PC-9 (cell line): ENCODE data around the gene SORBS2. TPM values are rescaled to one million over a fixed set of nuclear protein-coding genes. Genes with fewer than 3 reads are reported as not detected.

Experiments
- BruUV-seq: library from RNA; stranded (reverse); fragments of 400-500 nt; replicated peaks from 2 replicates; lab custom pipeline; 2021; lab: Mats Ljungman, UMichigan
- CTCF ChIA-PET: fragments of 300-600 bp; sonication (Branson Sonifier 250); formaldehyde crosslinking; loops from one replicate; lab custom pipeline; 2022; ENCODE audit warnings: antibody characterized with exemption; lab: Charles Lee
- POLR2A ChIA-PET: fragments of 300-600 bp; sonication (Branson Sonifier 250); formaldehyde crosslinking; loops from one replicate; lab custom pipeline; 2022; ENCODE audit warnings: antibody characterized with exemption; ENCODE audit not compliant: unreplicated experiment; lab: Charles Lee
- DNase-seq, 2 experiments: peaks; one replicate each; pipeline versions ENCODE4 v3.0.0 to v3.0.0-alpha.2; 2015 to 2022; ENCODE audit warnings: mixed read lengths in 1 of 2
- H2AFZ ChIP-seq: fragments of 200-600 bp; sonication (generic); 2 replicates; pipeline ENCODE4 v1.8.1; 2017; ENCODE audit warnings: antibody characterized with exemption
- H3F3A ChIP-seq: fragments of 200-600 bp; sonication (generic); 2 replicates; pipeline ENCODE4 v1.8.1; 2017; ENCODE audit warnings: antibody characterized with exemption, mild to moderate bottlenecking, low read depth; ENCODE audit not compliant: insufficient read depth
- H3K27ac ChIP-seq: fragments of 200-600 bp; sonication (generic); 2 replicates; pipeline ENCODE4 v1.6.1; 2016; ENCODE audit warnings: mixed run types
- H3K27me3 ChIP-seq: fragments of 200-600 bp; sonication (generic); 2 replicates; pipeline ENCODE4 v1.6.1; 2016; ENCODE audit warnings: low read depth, mixed run types; ENCODE audit not compliant: insufficient read depth
- H3K36me3 ChIP-seq: fragments of 200-600 bp; sonication (generic); 2 replicates; pipeline ENCODE4 v1.6.1; 2016; ENCODE audit warnings: low read depth, mixed run types
- H3K4me1 ChIP-seq: fragments of 200-600 bp; sonication (generic); replicated peaks from 2 replicates; pipeline ENCODE4 v1.6.1; 2016; ENCODE audit warnings: mixed run types; ENCODE audit not compliant: insufficient read depth
- H3K4me2 ChIP-seq: fragments of 200-600 bp; sonication (generic); 2 replicates; pipeline ENCODE4 v1.6.1; 2017; ENCODE audit warnings: mixed run types
- H3K4me3 ChIP-seq: fragments of 200-600 bp; sonication (generic); 2 replicates; pipeline ENCODE4 v1.6.1; 2016; ENCODE audit warnings: mixed run types
- H3K79me2 ChIP-seq: fragments of 200-600 bp; sonication (generic); 2 replicates; pipeline ENCODE4 v1.6.1; 2017; ENCODE audit warnings: low read depth, mixed run types
- H3K9me2 ChIP-seq: fragments of 200-600 bp; sonication (generic); 2 replicates; pipeline ENCODE4 v1.8.1; 2017; ENCODE audit warnings: mild to moderate bottlenecking; ENCODE audit not compliant: insufficient read depth
- H3K9me3 ChIP-seq: fragments of 200-600 bp; sonication (generic); 2 replicates; pipeline ENCODE4 v1.8.1; 2016; ENCODE audit warnings: low read depth; ENCODE audit not compliant: insufficient read depth
- H4K20me1 ChIP-seq: fragments of 200-600 bp; sonication (generic); 2 replicates; pipeline ENCODE4 v1.8.1; 2017; ENCODE audit not compliant: insufficient read depth
- CTCF ChIP-seq: fragments of 200-600 bp; sonication (generic); conservative IDR thresholded peaks from 2 replicates; pipeline ENCODE4 v1.6.1; 2017; ENCODE audit warnings: mixed run types, antibody characterized with exemption, mild to moderate bottlenecking, moderate library complexity
- EZH2 ChIP-seq: fragments of 200-600 bp; sonication (generic); IDR thresholded peaks from 2 replicates; pipeline ENCODE4 v1.8.0; 2017; ENCODE audit warnings: antibody characterized with exemption, low read depth
- intact Hi-C: fragments of 100-400 bp; cut with micrococcal nuclease; formaldehyde crosslinking; loops from one replicate; pipeline ENCODE4 v1.10.0; 2022; ENCODE audit not compliant: unreplicated experiment
- total RNA-seq: library from RNA; stranded (reverse); gene quantifications from 2 replicates; pipeline ENCODE4 v1.2.3, GENCODE V29; 2021

The SORBS2 gene
- total RNA-seq, 1 experiment from 2014 or later, result 16.4 TPM

- no peaks in the 10 kb centered on the region for H3K9me3 ChIP-seq
- no peak overlapping the region for H3K27ac ChIP-seq
- intact Hi-C loops, result no loop called here
- H4K20me1 ChIP-seq, result no peaks in the 10 kb centered on the region
- no peak overlapping the region for H3K4me2 ChIP-seq
- H3K27me3 ChIP-seq, result no peaks in the 10 kb centered on the region
- H3K4me3 ChIP-seq, result no peak overlapping the region
- no peaks in the 10 kb centered on the region for H3K36me3 ChIP-seq
- no peaks in the 10 kb centered on the region for H3K9me2 ChIP-seq
- H3K4me1 ChIP-seq, result no peaks in the 10 kb centered on the region
- no TSS peak for BruUV-seq
- H3K79me2 ChIP-seq, result no peaks in the 10 kb centered on the region
- no peak overlapping the region for H2AFZ ChIP-seq
- POLR2A ChIA-PET, result no interaction called here
- CTCF ChIA-PET, result no interaction called here
- no peak for DNase-seq
- H3F3A ChIP-seq, result no peaks in the 10 kb centered on the region
- TF ChIP-seq CTCF (no peak), EZH2 (no peak)
These were observed 174.7 kb downstream of the SORBS2 start for GRCh38 chr4:185637163-185637875.

- no TSS peak for BruUV-seq
These were observed 177.8 kb downstream of the SORBS2 start for GRCh38 chr4:185634066-185634652.

GRCh38 chr4:185626798-185627197 lies 185.2 kb downstream of the SORBS2 start:
- H3K9me3 ChIP-seq, result no peaks in the 10 kb centered on the region
- H3K27me3 ChIP-seq, result no peaks in the 10 kb centered on the region
- DNase-seq, result no peak
- H3F3A ChIP-seq, result no peaks in the 10 kb centered on the region
- no peak overlapping the region for H3K27ac ChIP-seq
- no peaks in the 10 kb centered on the region for H3K9me2 ChIP-seq
- no TSS peak for BruUV-seq
- CTCF ChIA-PET, result no interaction called here
- H2AFZ ChIP-seq, result no peak overlapping the region
- no peaks in the 10 kb centered on the region for H4K20me1 ChIP-seq
- H3K36me3 ChIP-seq, result no peaks in the 10 kb centered on the region
- POLR2A ChIA-PET, result interaction anchor here (0.7 kb wide), 1 partner anchor 10 kb away, joined by 4 read pairs; no protein-coding TSS in a partner anchor
- no peak overlapping the region for H3K4me3 ChIP-seq
- H3K79me2 ChIP-seq, result no peaks in the 10 kb centered on the region
- intact Hi-C loops, result no loop called here
- no peak for TF ChIP-seq CTCF
- H3K4me1 ChIP-seq, result no peaks in the 10 kb centered on the region
- no peak overlapping the region for H3K4me2 ChIP-seq

More at GRCh38 chr4:185634066-185634652, 177.8 kb downstream of the SORBS2 start:
- TF ChIP-seq CTCF, result peak; percentile 65
- no peak for TF ChIP-seq EZH2
- ChIA-PET CTCF (interaction anchor here (0.5 kb wide), 1 partner anchor 1086 kb away, joined by 3 read pairs; no protein-coding TSS in a partner anchor), POLR2A (no interaction called here)
- no peak overlapping the region for H3K4me3 ChIP-seq
- H3K36me3 ChIP-seq, result no peaks in the 10 kb centered on the region
- H3K4me2 ChIP-seq, result no peak overlapping the region
- H3K4me1 ChIP-seq, result no peaks in the 10 kb centered on the region
- H3F3A ChIP-seq, result no peaks in the 10 kb centered on the region
- H3K27me3 ChIP-seq, result no peaks in the 10 kb centered on the region
- intact Hi-C loops, result no loop called here
- H3K27ac ChIP-seq, result no peak overlapping the region
- no peak overlapping the region for H2AFZ ChIP-seq
- no peaks in the 10 kb centered on the region for H3K9me2 ChIP-seq
- no peaks in the 10 kb centered on the region for H3K9me3 ChIP-seq
- no peak for DNase-seq
- H4K20me1 ChIP-seq, result no peaks in the 10 kb centered on the region
- H3K79me2 ChIP-seq, result no peaks in the 10 kb centered on the region
